GM19043 (cell line): ENCODE results near the gene DNAJC17.

ENCODE experiments used
- ATAC-seq: cut with Tn5 transposase; IDR thresholded peaks from one replicate; pipeline ENCODE4 v1.9.1; 2021; ENCODE audit warnings: low read depth; ENCODE audit not compliant: unreplicated experiment

DNAJC17 gene

DNA sequence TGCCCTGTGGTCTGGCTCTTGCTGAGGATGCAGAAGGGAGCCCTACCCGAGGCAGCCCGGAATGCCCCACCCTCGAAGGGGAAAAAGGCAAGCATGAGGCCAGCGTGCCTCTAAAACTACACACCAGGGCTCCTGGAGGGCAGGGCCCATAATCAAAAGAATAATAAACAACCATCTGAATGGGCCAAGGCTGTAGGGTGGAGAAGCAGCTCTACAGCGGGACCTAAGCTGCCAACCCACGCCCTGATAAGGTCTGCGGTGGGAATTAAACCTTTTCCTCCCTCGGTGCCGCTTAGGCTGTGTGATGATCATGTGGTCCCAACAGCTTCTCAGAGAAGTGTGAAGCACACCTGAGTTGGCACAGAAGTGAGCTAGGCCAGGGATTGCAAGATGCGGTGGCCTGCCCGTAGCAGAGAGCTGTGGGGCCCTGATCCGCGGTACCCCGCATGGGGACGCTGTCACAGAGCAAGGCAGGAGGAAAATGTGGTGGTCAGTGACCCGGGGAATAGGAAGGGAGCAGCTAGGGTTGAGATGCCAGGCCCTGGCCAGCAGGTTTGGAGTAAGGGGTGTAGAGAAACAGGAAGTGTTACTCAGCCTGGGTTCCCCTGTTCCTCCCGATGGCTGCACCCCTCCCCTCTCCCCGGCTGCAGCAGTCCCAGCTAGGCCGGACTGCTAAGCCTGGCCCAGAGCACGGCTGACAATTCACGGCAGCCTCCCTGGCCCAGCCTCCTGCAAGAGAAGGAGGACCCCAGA, 38.6 kb downstream of the DNAJC17 start:
- ATAC-seq = no peak

GRCh38 chr15:40767838-40768500, 39.3 kb downstream of the DNAJC17 start:
- no peak for ATAC-seq

DNA sequence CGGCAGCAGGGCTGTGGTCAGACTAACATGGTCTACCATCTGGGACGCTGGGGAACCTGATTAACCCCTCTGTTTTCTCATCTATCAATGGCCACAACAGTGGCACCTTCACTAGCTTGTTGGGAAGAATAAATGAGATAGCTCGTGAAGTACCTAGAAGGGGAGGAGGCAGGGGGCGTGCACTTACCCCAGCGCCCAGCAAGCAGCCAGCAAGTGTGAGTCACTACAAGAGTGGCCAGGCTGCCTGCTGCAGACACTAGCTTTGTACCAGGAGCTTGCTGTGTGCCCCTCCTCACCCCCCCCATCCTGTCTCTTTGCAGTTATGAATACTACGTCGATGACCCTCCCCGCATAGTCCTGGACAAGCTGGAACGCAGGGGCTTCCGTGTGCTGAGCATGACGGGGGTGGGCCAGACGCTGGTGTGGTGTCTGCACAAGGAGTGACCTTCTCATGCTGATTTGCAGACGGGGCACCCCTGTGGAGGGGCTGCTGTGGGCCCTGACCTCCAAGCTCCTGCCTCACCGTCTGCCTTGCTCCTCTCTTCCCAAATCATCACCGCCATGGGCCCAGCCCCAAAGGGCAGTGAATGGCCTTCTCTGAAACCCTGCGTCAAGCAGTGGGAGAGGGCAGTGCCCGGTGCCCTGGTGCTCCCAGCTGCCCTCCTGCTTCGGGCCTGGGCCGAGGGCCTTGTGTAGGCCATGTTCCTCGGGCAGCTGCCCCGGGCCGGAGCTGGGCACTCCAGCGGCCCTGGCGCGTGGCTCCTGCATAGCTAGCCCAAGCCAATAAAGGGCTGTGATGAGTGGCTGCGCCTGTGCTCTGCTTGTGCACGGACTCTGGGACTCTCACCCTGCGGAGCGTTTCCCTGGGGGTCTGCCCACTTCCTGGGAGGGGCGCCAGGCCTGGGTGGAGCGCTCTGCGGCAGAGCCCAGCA, 40.1 kb downstream of the DNAJC17 start:
- ATAC-seq = no peak

DNA sequence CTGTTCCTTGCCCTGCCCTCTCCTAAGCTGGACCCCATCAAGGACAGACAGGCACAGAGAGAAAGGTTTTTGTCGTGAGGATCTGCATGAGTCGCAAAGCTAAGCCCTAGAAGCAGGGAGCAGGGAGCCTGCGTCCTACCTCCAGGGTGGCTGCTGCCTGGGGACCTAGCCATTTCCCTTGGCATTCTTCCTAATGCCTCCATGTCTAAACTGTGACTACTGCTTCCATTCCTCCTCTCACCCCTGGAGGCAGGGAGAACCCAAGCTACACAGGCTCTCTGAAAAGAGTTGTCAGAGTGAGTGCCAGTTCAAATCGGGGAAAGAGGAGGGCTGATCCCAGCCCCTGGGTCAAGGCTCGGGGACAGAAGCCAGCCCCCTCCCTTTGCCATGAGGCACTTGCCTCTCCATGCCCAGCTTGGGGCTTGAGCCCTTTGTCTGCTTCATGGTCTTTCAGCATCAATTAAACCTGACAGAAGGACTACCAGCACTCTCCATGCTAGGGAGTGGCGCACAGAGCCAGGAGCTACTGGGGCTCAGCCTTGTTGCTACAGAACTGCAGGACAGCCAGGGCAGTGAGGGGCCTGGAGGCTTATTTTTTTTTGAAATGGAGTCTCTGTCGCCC, 41.0 kb downstream of the DNAJC17 start:
- no peak for ATAC-seq

DNA sequence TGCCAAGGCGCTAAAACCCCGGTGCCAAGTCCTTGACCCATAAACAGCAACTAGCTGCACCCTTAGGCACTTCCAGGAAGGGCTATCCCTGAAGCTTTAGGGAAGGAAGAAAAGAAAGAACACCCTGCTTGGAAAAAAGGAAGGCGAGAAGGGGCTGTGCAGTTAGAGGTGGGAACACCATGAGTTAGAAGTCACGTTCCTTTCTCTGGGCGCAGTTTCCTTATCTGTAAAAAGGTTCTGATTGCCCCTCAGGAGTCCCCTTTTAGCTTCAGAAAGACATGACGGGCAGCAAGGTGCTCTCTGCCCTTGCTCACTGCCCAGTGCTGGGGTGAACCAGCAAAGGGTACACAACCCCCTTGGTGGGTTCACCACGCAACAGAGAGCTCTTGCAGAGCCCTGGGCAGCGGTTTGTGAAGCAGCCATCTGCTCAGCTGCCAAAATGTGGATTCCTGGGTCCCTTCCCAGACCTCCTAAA, 42.6 kb downstream of the DNAJC17 start:
- ATAC-seq = no peak

- peak; percentile 42 for ATAC-seq
Measured at GRCh38 chr15:40763801-40764628, 43.3 kb downstream of the DNAJC17 start, which contains the start of gene GCHFR. GCHFR (plus strand) TSS chr15:40764068; CDS start chr15:40764181, 113 bp downstream.

- peak; percentile 4 for ATAC-seq
Measured at GRCh38 chr15:40762919-40763800, 44.1 kb downstream of the DNAJC17 start.

- ATAC-seq = no peak
Measured at GRCh38 chr15:40759961-40760360, 47.3 kb downstream of the DNAJC17 start.

DNA sequence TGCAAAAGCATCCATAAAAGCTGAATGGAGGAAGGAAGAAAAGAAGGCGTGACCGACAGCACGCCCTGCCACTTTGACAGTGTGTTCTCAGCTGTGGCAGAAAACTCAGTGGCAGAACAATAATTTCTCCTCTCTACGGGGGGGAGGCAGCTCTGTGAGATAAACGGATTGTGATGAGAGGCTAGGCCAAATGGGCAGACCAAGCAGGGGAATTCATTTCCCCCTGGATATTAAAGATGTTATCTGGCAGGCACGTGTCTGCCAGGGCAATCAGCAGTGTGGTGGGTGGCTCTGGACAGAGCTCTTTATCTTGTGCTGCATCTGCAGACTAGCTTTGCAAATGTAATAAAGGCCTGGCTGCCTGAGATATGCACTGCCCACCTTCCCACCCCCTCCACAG, 50.3 kb downstream of the DNAJC17 start:
- ATAC-seq = no peak

DNA sequence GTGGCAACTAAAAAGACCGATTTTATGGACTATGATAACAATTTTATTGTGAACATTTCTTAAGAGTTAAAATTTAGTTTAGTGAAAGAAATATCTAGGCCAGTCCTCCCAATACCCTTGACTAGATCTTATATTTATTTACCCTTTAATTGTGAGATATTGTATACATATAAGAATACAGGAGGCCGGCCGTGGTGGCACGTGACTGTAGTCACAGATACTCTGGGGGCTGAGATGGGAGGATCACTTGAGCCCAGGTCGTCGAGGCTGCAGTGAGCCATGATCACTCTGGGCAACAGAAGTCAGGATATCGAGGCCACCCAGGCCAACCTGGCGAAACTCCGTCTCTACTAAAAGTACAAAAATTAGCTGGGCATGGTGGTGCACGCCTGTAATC, 51.5 kb downstream of the DNAJC17 start:
- ATAC-seq = no peak

DNA sequence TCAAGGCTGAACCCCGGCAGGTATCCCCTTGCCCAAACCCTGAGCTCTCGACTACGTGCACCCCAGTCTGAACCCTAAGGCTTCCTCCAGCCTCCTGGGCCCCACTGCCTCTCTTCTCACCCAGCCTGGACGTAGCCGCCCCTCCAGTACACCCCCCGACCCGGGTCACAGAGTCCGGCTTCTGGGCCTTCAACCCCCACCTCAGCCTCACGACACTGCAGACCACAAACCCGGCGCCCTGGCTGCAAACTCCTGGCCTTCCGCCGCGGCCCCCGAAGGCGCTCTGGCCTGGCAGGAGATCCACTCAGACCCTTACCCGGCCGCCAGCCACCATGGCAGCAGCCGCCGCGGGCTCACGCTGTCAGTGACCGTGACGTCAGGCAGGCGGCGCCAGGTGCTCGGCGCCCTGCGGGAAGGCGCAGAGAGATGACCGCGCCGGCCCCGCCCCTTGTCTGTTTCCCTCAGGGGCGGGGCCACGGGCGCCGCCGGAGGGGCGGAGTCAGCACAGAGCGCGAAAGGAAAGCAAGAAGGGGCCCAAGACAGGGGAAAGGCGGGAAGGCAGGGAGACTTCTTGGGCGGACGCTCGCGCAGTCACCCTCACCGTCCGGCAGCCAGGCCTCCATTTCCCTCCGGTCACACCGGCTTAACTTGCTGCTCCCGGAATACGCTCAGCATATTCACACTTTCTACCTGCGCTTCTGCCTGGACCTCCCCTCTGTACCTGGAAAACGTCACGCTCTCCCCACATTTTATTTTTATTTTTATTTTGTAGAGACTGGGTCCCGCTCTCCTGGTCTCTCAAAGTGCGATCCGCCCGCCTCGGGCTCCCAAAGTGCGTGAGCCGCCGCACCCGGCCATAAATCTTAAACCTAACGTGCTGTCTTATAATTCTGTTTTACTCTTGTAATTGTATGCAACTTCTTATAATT, 52.1 kb downstream of the DNAJC17 start, which contains the start of gene RMDN3:
RMDN3 (minus strand) TSS at position 372 of the 929 bp plus-strand sequence. CDS start 471 bp downstream, outside the sequence.
- ATAC-seq = peak; percentile 73

DNA sequence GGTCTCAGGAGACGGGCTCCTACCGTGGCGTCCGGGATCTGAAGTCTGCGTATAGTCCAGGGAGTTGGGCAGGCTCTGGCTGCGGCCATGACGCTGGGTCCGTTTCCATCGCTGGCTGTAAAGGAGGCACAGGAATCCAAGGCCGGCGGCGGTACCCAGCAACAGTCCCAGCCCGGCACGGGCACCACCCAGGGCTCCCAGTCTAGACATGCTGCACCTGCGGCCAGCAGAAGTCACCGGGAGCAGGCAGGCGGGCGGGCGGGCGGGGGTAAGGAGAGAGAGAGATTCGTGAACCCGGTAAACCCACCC, 52.7 kb downstream of the DNAJC17 start:
- no peak for ATAC-seq

DNA sequence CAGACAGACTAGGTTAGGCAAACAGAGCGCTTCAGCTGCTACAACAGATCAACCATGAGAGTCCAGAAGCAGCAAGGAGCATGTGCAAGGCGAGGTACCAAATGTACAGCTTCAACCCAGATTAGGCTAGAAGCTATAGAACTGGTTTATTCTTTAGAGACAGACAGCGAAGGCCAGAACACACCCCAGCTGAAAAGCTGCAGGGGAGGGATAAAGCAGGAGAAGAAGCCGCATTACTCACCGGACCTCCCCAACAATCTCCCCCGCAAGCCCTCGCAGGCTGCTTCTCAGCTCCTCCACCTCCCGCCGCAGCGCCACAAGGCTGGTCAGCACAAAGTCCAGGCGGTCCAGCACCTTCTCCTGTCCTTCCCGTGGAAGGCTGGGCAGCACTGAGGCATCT, 55.5 kb downstream of the DNAJC17 start:
- ATAC-seq = no peak

GRCh38 chr15:40750885-40751284, 56.4 kb downstream of the DNAJC17 start:
- no peak for ATAC-seq

DNA sequence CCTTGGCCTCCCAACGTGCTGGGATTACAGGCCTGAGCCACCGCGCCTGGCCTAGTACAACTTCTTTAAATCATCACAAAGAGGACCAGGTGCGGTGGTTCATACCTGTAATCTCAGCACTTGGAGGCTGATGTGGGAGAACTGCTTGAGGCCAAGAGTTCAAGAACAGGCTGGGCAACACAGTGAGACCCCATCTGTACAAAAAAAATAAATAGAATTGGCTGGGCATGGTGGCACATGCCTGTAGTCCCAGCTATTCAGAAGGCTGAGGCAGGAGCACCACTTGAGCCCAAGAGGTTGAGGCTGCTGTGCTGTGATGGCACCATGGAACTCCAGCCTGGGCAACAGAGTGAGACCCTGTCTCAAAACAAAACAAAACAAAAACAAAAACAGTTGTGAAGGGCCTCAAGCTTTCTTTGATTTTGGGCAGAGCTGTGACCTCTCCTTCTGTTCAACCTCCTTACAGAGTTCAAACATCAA, 58.1 kb downstream of the DNAJC17 start:
- no peak for ATAC-seq

DNA sequence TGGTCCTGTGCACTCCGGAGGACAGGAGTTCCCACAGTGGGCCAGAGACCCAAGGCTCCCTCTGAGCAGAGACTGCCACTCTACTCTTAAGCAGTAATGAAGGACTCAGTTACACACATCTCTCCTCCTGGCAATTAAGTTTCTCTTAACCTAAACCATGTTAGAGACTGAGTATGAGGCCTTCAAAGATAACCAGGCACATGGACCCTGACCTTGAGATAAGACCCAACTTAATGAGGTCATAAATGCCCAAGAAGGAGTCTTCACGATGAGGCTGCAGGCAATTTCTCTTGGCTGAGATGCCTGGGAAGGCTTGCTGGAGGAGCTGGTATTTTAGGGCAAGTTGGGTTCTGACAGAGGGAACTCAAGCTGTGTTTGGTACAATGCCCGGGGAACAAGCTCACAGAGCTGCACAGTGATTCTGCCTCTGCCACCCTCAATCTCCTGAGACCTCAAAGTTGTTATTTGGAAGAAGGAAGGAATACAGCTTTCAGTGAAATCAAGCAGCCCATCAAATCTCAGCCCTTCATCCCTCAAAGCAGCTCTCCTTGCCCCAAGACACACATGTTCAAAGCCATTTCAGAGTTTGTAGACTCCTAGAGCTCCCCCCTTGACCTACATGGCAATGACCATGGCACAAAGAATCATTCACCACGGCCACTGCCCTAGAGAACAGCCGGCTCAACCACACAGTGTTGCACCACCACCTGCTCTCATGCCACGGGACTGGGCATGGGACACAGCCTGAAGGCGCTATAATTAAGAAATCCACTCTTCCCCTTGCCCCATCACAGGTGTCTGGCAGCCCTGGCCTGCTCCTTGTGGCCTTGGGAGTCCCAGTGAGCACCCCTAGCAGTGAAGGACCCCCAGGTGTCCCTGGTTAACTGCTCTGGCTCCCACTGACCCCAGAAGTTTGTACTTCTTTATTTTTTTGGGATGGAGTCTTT, 59.3 kb downstream of the DNAJC17 start:
- no peak for ATAC-seq
